ENCODE results near the gene HAX1.
"Not testable (repeated sequence)": the region's sequence is repeated elsewhere in the genome, so short reads cannot be mapped to it uniquely, and the experiment has no call there.

Gene HAX1

GRCh38 chr1:154288661-154289060 lies 16.2 kb downstream of the HAX1 start:
- no peak for DNase-seq

- DNase-seq = no peak
Measured at GRCh38 chr1:154290921-154291320, 18.5 kb downstream of the HAX1 start.

GRCh38 chr1:154295408-154296235 lies 23.2 kb downstream of the HAX1 start:
- no peak for DNase-seq

GRCh38 chr1:154301582-154301981 lies 29.2 kb downstream of the HAX1 start:
- no peak for DNase-seq

- no peak for DNase-seq
Measured at GRCh38 chr1:154304664-154305337, 32.4 kb downstream of the HAX1 start.

- no peak for DNase-seq
Measured at GRCh38 chr1:154306151-154306550, 33.7 kb downstream of the HAX1 start.

- DNase-seq = not testable (repeated sequence)
Measured at GRCh38 chr1:154307670-154308270, 35.3 kb downstream of the HAX1 start.

- not testable (repeated sequence) for DNase-seq
Measured at GRCh38 chr1:154309136-154309535, 36.7 kb downstream of the HAX1 start.

- DNase-seq = not testable (repeated sequence)
Measured at GRCh38 chr1:154312229-154313065, 40.0 kb downstream of the HAX1 start.

GRCh38 chr1:154313066-154313356 lies 40.6 kb downstream of the HAX1 start:
- DNase-seq = no peak

GRCh38 chr1:154314226-154314625 lies 41.8 kb downstream of the HAX1 start:
- not testable (repeated sequence) for DNase-seq

GRCh38 chr1:154316704-154317103 lies 44.3 kb downstream of the HAX1 start:
- no peak for DNase-seq

GRCh38 chr1:154318386-154318785 lies 46.0 kb downstream of the HAX1 start:
- no peak for DNase-seq

GRCh38 chr1:154320882-154321608 lies 48.6 kb downstream of the HAX1 start, which contains the start of gene AQP10:
AQP10 (plus strand) TSS chr1:154321093; CDS start chr1:154321156, 63 bp downstream.
- no peak for DNase-seq

GRCh38 chr1:154321609-154321934 lies 49.1 kb downstream of the HAX1 start:
- not testable (repeated sequence) for DNase-seq

GRCh38 chr1:154323493-154323892 lies 51.1 kb downstream of the HAX1 start:
- DNase-seq = no peak

GRCh38 chr1:154324241-154324640 lies 51.8 kb downstream of the HAX1 start:
- no peak for DNase-seq

GRCh38 chr1:154324669-154325582 lies 52.5 kb downstream of the HAX1 start, which contains the start of gene ATP8B2:
ATP8B2 (plus strand) TSS chr1:154325525; CDS start chr1:154328142, 2,617 bp downstream.
- DNase-seq = peak in 1 of 2 experiments; percentile 66

Measured in cerebellar nuclear complex (tissue), 1 donor.